Ishikawa (cell line): ENCODE measurements around the gene NLN.

Experiments
- CEBPB ChIP-seq: IDR thresholded peaks from 2 replicates; pipeline ENCODE4 v1.6.1; 2012
- CREB1 ChIP-seq: IDR thresholded peaks from 2 replicates; pipeline ENCODE4 v1.6.1; 2012; ENCODE audit warnings: low read depth
- EGR1 ChIP-seq: IDR thresholded peaks from 2 replicates; pipeline ENCODE4 v1.6.1; 2012
- EP300 ChIP-seq: IDR thresholded peaks from 2 replicates; pipeline ENCODE4 v1.6.1; 2012; ENCODE audit warnings: borderline replicate concordance
- FOXM1 ChIP-seq: IDR thresholded peaks from 2 replicates; pipeline ENCODE4 v1.6.1; 2012; ENCODE audit warnings: low read depth, borderline replicate concordance
- MAX ChIP-seq: IDR thresholded peaks from 2 replicates; pipeline ENCODE4 v1.6.1; 2012
- NFIC ChIP-seq: IDR thresholded peaks from 2 replicates; pipeline ENCODE4 v1.6.1; 2012
- RAD21 ChIP-seq: IDR thresholded peaks from 2 replicates; pipeline ENCODE4 v1.6.1; 2012; ENCODE audit warnings: low read depth
- REST ChIP-seq: IDR thresholded peaks from 2 replicates; pipeline ENCODE4 v1.6.1; 2012; ENCODE audit warnings: low read depth, mild to moderate bottlenecking
- TAF1 ChIP-seq: IDR thresholded peaks from 2 replicates; pipeline ENCODE4 v1.6.1; 2012; ENCODE audit warnings: low read depth, mild to moderate bottlenecking
- TCF12 ChIP-seq: IDR thresholded peaks from 2 replicates; pipeline ENCODE4 v1.6.1; 2012; ENCODE audit warnings: low read depth
- TEAD4 ChIP-seq: IDR thresholded peaks from 2 replicates; pipeline ENCODE4 v1.6.1; 2012
- USF1 ChIP-seq: IDR thresholded peaks from 2 replicates; pipeline ENCODE4 v1.6.1; 2012
- YY1 ChIP-seq: IDR thresholded peaks from 2 replicates; pipeline ENCODE4 v1.6.1; 2012; ENCODE audit warnings: low read depth
- ZBTB7A ChIP-seq: IDR thresholded peaks from 2 replicates; pipeline ENCODE4 v1.6.1; 2012; ENCODE audit warnings: low read depth

The NLN gene

GRCh38 chr5:65799857-65800256 lies 77.9 kb downstream of the NLN start:
- no peak for TF ChIP-seq USF1
- TF ChIP-seq NFIC = no peak
- TF ChIP-seq EGR1 = no peak
- no peak for TF ChIP-seq MAX
- TF ChIP-seq REST = no peak
- no peak for TF ChIP-seq RAD21
- TF ChIP-seq TAF1 = no peak
- no peak for TF ChIP-seq TCF12
- no peak for TF ChIP-seq CREB1
- no peak for TF ChIP-seq YY1
- no peak for TF ChIP-seq EP300
- TF ChIP-seq ZBTB7A = no peak
- no peak for TF ChIP-seq CEBPB

- TF ChIP-seq ZBTB7A (no peak), USF1 (no peak), EGR1 (no peak), CEBPB (no peak), EP300 (no peak), YY1 (no peak), TAF1 (no peak), TCF12 (no peak), TEAD4 (no peak), REST (no peak), NFIC (no peak), RAD21 (no peak), MAX (no peak), CREB1 (no peak), FOXM1 (no peak)
Observed at GRCh38 chr5:65800775-65801174, 78.8 kb downstream of the NLN start.

GRCh38 chr5:65801352-65801783 lies 79.4 kb downstream of the NLN start:
- TF ChIP-seq CREB1 = no peak
- no peak for TF ChIP-seq YY1
- no peak for TF ChIP-seq EP300
- TF ChIP-seq TAF1 = no peak
- no peak for TF ChIP-seq USF1
- TF ChIP-seq MAX = no peak
- no peak for TF ChIP-seq NFIC

- TF ChIP-seq FOXM1 (no peak), CREB1 (no peak)
Observed at GRCh38 chr5:65802080-65802479, 80.1 kb downstream of the NLN start.

GRCh38 chr5:65802820-65803219 lies 80.8 kb downstream of the NLN start:
- TF ChIP-seq MAX = no peak
- TF ChIP-seq TCF12 = no peak
- TF ChIP-seq REST = no peak
- TF ChIP-seq NFIC = no peak
- TF ChIP-seq CEBPB = no peak
- no peak for TF ChIP-seq USF1
- no peak for TF ChIP-seq CREB1
- TF ChIP-seq ZBTB7A = no peak
- no peak for TF ChIP-seq FOXM1
- TF ChIP-seq YY1 = no peak
- TF ChIP-seq EGR1 = no peak
- TF ChIP-seq TEAD4 = no peak
- TF ChIP-seq EP300 = no peak
- no peak for TF ChIP-seq TAF1
